ENCODE measurements around the gene PCGF3. TPM values are rescaled to one million over a fixed set of nuclear protein-coding genes. Genes with fewer than 3 reads are reported as not detected.
A peak's percentile ranks its signal among the peaks of the same experiment; 100 is the strongest.

Gene PCGF3
- total and polyA plus RNA-seq, 9 of the 15 experiments (the other 6 are each of a cell fraction or from before 2014, with no cell fraction given) = 2.6 to 46.1 (median 20.3) TPM

DNA sequence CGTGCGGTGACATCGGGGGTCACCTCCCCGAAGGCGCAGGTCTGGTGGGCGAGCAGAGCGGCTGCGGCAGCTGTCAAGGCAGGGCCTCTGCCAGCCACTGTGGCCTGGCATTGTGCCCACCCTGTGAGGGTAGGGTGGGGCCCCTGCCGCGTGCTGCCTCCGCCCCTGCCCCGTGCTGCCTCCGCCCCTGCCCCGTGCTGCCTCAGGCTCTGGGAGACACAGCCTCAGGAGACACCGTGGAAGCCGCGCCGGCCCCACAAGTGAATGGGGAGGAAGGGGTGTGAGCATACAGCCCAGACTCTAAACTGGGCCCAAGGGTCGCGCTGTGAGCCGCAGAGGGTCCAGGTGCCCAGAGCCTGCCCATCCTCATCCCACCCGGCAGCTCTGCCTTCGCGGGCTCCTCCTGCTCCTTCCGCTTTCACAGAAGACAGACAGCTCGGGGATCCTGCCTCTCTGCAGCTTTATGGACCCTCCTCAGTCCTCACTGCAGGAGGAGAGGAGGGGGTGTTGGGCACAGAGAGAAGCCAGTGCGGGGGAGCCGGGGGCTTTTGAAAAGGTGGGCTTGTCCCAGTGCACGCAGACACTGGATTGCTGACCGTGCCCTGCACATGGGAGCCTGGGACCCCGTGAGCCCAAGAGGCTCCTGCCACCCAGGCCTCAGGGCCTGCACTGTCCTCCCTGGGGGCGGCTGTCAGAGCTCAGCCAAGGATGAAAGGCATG, 27.4 kb downstream of the PCGF3 start:
- no peak overlapping the region for H2AFZ ChIP-seq (ENCODE audit: low read depth, low read length)
- DNase-seq (ENCODE audit: extremely low read depth in 1 of 4, low spot score in 3 of 4) (no peak), FAIRE-seq (no peak), ATAC-seq (no peak)
- WGBS (ENCODE audit: insufficient coverage, low coverage, missing lambda C conversion rate) = 95% methylated on average over 21 of the region's 32 CpGs
- in situ Hi-C loops (cut with MboI) (no loop called here), intact Hi-C loops (cut with micrococcal nuclease) (loop anchor here (10.0 kb wide), 1 partner anchor 48 kb away; the partner anchor contains the start of gene SLC49A3)
- no TSS peak for BruUV-seq (replicated peaks)
- peaks cover 9% of the 10 kb centered on the region for H3K79me2 ChIP-seq (ENCODE audit: control insufficient read depth, insufficient read depth, low read length)
- H3K27me3 ChIP-seq (ENCODE audit: control insufficient read depth in 2 of 2, insufficient read depth in 2 of 2, low read length in 2 of 2) = no peaks in the 10 kb centered on the region
- H3K4me1 ChIP-seq (replicated peaks in 1 of 2; ENCODE audit: control insufficient read depth in 2 of 2, insufficient read depth in 2 of 2, low read length in 2 of 2) = peaks cover 0 to 37% of the 10 kb centered on the region in 2 experiments; a peak in 3 of 5 replicates
- TF ChIP-seq GABPB1 (CRISPR knock-in tag; IDR thresholded peaks at IDR 0.05) = no peak
- no peak for TF ChIP-seq NCOA1 (IDR thresholded peaks at IDR 0.05; ENCODE audit: low read depth)
- TF ChIP-seq POLR2G (IDR thresholded peaks at IDR 0.05; ENCODE audit: low read depth, low read length) = peak; percentile 33; the same call in 1 of the 2 replicates
- TF ChIP-seq, protein P1, sequence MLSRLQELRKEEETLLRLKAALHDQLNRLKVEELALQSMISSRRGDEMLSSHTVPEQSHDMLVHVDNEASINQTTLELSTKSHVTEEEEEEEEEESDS (CRISPR knock-in tag; IDR thresholded peaks at IDR 0.05) = no peak
- TF ChIP-seq SAFB2 (IDR thresholded peaks at IDR 0.05; ENCODE audit: borderline replicate concordance, low read depth, low read length, severe bottlenecking) = no peak
- no peak for TF ChIP-seq PHF21A (IDR thresholded peaks at IDR 0.05; ENCODE audit: borderline replicate concordance, low read depth)
- POLR2A ChIA-PET = interaction anchor here (0.7 kb wide), 1 partner anchor 130 kb away, joined by 3 read pairs; no protein-coding TSS in a partner anchor
- no peak overlapping the region for H3K4me2 ChIP-seq (ENCODE audit: insufficient read depth, low read length)
- H3K27ac ChIP-seq (ENCODE audit: extremely low read depth, low read depth, low read length) = no peak overlapping the region
- no peak overlapping the region for H3K4me3 ChIP-seq
- no peaks in the 10 kb centered on the region for H4K20me1 ChIP-seq (replicated peaks; ENCODE audit: control insufficient read depth, insufficient read depth, low read length)
- no peak overlapping the region; a peak in 1 of 4 replicates for H3K9ac ChIP-seq (ENCODE audit: insufficient read depth in 1 of 2, low read depth in 2 of 2, low read length in 2 of 2)
- H3K9me1 ChIP-seq (ENCODE audit: control insufficient read depth, insufficient read depth, low read length) = no peaks in the 10 kb centered on the region
- CTCF ChIA-PET (ENCODE audit: low intra/inter-chr PET ratio) = no interaction called here
- H3K36me3 ChIP-seq (ENCODE audit: control insufficient read depth, insufficient read depth, low read length) = peaks cover 60% of the 10 kb centered on the region; the same call in 2 of the 3 replicates
- H3K9me3 ChIP-seq (replicated peaks; ENCODE audit: control insufficient read depth, insufficient read depth, low read depth, low read length) = peaks cover 4% of the 10 kb centered on the region

All from K562 (cell line).